WI38 (cell line): ENCODE measurements around the gene KBTBD8.

ENCODE experiments used
- H3K4me3 ChIP-seq: 2 replicates; pipeline ENCODE4 v1.5.1; 2011; ENCODE audit warnings: low read depth, mild to moderate bottlenecking, control low read depth, low read length
- TF ChIP-seq, protein P1 (sequence below): IDR thresholded peaks from 2 replicates; pipeline ENCODE4 v1.5.1; 2012; ENCODE audit warnings: low read depth, mild to moderate bottlenecking, control low read depth, low read length

The KBTBD8 gene

DNA sequence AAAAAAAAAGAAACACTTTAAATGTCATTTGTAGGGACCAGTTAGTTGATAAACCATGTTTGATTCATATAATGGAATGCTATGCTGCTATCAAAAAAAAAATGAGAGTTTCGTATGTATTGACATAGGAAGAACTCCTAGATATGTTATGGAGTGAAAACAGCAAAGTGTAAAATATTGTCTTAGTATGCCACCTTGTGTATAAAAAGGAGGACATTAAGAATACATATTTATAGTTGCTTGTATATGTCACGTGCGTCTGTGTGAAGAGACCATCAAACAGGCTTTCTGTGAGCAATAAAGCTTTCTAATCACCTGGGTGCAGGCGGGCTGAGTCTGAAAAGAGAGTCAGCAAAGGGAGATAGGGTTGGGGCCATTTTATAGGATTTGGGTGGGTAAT, 39.5 kb downstream of the KBTBD8 start:
- no peak overlapping the region for H3K4me3 ChIP-seq
- TF ChIP-seq, protein P1, sequence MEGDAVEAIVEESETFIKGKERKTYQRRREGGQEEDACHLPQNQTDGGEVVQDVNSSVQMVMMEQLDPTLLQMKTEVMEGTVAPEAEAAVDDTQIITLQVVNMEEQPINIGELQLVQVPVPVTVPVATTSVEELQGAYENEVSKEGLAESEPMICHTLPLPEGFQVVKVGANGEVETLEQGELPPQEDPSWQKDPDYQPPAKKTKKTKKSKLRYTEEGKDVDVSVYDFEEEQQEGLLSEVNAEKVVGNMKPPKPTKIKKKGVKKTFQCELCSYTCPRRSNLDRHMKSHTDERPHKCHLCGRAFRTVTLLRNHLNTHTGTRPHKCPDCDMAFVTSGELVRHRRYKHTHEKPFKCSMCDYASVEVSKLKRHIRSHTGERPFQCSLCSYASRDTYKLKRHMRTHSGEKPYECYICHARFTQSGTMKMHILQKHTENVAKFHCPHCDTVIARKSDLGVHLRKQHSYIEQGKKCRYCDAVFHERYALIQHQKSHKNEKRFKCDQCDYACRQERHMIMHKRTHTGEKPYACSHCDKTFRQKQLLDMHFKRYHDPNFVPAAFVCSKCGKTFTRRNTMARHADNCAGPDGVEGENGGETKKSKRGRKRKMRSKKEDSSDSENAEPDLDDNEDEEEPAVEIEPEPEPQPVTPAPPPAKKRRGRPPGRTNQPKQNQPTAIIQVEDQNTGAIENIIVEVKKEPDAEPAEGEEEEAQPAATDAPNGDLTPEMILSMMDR, result no peak

DNA sequence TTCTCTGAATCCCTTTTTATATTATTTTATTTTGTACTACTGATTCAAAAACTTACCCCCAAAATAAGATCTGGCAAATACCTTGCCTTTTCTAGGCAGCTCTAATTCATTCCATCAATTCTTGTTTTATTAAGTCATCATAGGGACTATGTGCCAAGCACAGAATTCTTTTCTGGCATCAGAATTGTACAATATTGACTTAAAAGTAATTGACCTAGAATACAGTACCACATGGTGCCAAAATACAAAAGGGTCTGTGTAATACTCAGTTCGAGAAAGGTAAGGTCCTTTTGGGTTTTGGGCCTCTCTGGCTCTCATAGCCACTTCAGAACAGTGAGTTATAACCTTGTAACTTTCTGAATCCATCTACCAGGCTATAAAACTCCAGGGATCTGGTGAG, 46.2 kb downstream of the KBTBD8 start:
- TF ChIP-seq, protein P1, result no peak
- H3K4me3 ChIP-seq, result no peak overlapping the region

DNA sequence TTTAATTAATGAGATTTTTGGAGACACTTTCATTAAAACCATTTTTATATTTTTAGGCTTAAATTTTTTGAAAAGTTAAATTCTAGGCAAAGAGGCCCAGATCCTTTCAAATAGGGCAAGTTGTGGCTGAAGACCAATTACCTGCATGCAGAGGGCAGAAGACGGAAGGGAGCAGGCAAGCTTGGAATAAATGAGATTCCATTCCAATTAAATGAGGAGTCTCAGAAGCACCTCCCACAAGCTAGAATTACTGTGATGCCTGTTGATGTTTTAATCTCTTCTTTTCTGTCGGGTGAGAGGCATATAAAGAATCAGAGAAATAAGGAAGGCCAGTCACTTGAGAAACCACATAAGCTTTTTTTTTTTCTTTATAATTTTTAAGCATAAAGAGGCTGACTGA, 46.8 kb downstream of the KBTBD8 start:
- no peak overlapping the region for H3K4me3 ChIP-seq
- TF ChIP-seq, protein P1, result no peak

DNA sequence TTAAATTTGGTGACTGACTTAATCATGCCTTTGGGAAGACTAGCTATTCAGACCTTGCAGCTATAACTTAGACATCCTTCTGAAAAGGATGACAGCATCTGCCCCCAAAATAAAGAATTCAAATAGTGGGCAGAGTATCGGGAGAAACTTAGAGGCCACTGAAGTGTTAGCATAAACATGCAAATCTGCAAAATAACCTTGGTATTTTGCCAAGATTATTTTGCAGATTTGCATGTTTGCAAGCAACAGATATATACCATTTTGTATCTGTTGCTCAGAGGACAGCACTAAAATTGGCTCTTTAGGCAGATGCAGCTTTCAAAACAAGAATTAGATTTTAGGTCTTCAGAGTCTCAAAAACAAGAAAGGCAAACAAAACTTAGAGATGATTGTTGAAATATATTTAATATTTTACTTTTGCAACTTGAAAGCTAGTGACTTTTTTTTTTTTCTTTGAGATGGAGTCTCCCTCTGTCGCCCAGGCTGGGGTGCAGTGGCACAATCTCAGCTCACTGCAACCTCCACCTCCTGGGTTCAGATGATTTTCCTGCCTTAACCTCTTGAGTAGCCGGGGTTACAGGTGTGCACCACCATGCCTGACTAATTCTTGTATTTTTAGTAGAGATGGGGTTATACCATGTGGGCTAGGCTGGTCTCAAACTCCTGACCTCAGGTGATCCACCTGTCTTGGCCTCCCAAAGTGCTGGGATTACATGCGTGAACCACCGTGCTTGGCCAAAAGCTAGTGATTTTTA, 47.8 kb downstream of the KBTBD8 start:
- TF ChIP-seq, protein P1, result no peak
- H3K4me3 ChIP-seq, result no peak overlapping the region

DNA sequence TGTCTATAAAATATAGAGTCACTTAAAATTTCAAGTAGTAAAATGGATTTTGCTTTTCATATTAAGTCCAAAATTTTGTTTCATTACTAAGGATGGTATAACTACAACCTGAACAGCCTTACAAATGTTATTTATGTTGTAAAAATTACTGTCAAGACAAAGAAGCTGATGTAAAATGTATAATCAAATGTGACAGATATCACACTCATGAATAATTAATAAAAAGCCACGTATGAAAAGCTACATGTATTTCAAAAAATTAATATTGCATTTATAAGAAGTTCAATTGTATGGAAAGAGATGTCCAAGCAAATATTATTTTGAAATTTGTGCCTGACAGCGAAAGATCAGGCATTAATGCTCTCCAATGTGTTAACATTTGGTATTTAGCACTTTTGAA, 48.9 kb downstream of the KBTBD8 start:
- H3K4me3 ChIP-seq, result no peak overlapping the region
- TF ChIP-seq, protein P1, result no peak

DNA sequence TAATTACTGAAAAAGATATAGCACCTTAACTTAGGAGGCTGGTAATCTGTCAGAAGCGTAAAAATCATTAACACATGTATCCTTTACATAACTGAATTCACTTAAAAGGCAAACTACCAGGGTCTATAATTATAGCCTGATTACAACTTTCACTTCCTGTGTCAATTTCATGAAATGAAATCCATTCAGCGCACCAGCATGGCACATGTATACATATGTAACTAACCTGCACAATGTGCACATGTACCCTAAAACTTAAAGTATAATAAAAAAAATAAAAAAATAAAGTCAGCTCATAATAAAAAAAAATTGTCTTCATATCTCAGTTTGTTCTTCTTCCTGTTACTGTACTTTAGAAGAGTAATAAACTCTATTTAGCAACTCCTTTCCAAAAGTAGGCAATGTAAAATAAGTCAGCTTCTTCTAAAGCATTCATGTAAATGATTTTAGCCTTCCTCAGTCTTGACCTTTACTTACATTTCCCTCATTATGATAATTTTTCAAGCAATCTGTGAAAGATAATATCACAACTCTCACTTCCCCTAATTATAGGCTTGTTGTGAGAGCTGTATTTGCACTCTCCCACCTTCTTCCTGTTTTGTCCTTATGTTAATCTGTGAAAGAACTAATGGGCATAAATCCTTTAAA, 50.1 kb downstream of the KBTBD8 start:
- H3K4me3 ChIP-seq, result no peak overlapping the region
- TF ChIP-seq, protein P1, result no peak

DNA sequence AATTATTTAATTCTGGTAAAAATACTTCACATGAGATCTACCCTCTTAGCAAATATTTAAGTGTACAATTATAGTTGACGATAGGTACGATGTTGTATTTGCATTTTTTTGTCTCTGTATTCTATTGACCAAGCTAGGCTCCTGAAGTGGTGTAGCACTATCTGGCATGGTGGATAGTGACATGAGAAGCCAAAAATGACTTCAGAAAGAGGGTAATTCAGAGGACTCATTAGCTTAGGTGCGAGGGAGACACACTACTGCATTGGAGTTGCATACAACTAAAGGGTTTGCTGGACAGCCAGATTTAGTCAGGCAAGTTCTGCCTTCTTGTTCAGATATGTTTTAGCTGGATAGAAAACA, 50.6 kb downstream of the KBTBD8 start:
- TF ChIP-seq, protein P1, result no peak

More for the DNA sequence above, 50.6 kb downstream of the KBTBD8 start:
- no peak overlapping the region for H3K4me3 ChIP-seq
